Measurements from ENCODE around the gene TEX22.
"Not testable (repeated sequence)": the region's sequence is repeated elsewhere in the genome, so short reads cannot be mapped to it uniquely, and the experiment has no call there.

The TEX22 gene

DNA sequence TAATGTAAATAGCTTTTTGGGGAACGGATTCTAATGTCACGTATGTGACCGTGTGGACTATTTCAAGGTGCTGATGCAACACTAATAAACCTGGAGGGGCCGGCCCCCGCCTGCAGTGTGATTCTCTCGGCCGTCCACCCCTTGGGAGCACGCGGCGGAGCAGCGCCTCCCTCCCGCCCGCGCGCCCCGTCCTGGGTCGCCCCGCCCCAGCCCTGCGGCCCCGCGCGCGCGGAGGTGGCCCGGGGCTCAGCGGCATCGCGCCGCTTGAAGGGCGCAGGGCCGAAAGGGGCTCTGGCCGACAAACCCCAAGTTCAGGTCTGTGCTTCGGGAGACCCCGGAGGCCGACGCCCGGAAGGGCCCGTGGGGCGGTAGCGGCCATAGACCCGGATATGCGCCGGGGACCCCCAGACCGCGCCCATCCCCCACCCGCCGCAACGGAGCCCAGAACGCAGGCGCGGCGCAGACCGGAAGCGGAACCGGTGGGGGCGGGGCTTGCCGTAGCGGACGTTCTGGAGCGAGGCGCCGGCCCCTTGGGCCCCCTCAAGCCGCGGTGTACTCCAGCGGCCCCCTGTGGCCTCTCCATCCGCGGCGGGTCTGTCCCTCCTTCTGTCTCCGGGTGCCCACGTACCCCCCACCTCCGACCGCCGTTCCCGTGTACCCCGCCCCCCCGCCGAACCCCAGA lies at the start of gene TEX22:
Gene TEX22, plus strand, starts transcription at position 495 of the 682 bp plus-strand sequence. CDS start 803 bp downstream, outside the sequence.
- DNase-seq, result peak; percentile 84

DNA sequence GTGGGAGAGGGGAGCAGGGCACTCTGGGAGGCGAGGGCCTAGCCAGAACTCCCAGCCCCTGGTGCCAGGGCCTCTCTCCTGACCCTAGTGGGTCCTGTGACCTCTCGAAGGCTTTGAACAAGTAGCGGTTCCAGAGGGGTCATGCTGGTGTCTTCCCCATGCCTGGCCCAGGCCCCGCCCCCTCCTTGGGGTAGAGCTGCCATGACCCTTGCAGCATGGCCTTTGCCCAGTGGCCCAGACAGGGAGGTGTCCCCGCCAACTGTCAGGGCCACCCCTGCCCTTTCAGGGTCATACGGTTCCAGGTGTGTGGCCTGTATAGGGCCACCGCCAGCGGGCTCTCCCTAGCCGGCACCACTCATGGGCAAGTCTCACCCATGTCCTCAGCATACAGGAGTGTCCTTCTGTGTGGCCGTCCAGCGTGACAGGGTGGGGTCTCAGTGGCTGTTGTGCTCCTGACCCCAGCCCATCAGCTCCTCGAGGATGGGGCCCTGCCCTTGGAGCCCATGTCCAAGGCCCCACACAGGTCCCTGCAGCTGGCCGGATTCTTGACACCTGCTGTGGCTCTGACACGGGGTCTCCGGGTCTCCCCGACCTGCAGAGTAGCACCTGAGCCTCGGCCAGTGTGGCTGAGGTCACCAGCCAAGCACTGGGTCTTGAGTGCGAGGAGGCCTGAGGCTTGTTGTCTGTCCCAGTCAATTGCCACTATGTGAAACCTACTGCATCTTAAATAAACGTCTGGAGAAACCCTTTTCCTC lies 49.2 kb upstream of the TEX22 start:
- DNase-seq, result no peak

GRCh38 chr14:105349992-105350391 lies 48.3 kb upstream of the TEX22 start:
- no peak for DNase-seq

DNA sequence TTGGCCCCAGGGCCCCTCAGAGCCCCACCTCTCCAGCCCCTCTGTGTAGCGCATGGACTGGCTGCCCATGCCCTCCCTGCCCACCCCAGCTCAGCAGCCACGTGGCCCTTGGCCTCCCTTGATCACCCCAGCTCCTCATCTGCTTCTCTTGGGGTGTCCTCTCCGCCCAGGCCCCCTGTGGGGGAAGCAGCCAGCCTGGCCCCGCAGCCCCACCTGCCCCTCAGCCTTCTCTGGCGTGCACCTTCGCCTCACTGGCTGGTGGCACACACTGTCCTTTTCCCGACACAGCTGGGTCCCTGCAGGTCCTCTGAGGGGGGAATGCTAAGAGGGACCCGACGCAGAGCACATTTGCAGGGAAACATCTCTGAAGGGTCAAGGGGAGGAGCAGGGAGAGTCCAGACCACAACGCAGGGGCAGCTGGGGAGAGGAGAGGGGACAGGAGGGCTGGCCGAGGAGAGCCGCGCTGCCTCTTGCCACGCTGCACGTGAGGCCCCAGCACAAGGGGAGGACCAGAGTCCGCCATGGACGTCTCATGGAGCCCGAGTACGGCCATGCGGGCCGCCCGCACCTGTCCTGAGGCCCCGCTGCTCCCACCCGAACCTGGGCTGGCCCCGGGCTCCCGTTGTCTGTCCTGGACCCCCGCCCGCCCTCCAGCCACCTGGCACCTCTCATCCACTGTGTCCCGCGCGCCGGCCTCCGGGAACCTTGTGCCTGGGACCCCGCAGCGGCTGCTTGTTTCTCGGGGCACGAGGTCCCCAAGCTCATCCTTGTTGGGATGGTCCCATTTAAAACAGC lies 47.7 kb upstream of the TEX22 start:
- DNase-seq, result no peak

GRCh38 chr14:105351410-105351809 lies 46.9 kb upstream of the TEX22 start:
- DNase-seq, result no peak

DNA sequence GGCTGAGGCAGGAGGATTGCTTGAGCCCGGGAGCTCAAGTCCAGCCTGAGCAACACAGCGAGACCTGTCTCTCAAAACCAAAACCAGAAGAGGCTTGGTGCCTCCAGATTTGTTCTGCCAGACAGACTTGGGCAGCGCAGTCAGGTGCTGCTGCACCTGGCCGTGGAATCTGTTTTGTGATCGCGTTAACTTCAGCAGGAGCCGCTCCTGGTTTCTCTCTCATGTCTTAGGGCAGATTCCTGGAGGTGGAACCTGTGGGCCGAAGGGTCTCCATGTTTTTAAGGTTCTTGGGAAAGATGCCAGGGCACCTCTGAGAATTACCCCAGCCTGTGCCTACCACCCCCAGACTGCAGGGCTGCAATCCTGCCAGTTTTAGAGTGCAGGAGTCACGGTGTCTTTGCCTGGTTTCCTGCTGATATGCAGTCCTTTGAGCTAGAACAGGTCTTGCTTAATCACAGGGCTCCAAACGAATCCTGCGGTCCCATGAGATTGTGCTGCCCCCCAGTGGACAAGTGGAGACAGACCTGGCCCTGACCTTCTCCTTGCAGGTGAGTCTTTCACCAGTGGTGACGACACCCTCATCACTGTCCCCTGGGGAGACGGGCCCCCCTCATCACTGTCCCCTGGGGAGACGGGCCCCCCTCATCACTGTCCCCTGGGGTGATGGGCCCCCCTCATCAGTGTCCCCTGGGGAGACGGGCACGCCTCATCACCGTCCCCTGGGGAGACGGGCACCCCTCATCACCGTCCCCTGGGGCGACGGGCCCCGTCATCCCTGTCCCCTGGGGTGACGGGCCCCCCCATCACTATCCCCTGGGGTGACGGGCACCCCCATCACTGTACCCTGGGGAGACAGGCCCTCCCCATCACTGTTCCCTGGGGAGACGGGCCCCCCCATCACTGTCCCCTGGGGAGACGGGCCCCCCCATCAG lies 46.2 kb upstream of the TEX22 start:
- peak; percentile 79 for DNase-seq

- DNase-seq, result no peak
Observed at GRCh38 chr14:105353136-105353535, 45.2 kb upstream of the TEX22 start.

DNA sequence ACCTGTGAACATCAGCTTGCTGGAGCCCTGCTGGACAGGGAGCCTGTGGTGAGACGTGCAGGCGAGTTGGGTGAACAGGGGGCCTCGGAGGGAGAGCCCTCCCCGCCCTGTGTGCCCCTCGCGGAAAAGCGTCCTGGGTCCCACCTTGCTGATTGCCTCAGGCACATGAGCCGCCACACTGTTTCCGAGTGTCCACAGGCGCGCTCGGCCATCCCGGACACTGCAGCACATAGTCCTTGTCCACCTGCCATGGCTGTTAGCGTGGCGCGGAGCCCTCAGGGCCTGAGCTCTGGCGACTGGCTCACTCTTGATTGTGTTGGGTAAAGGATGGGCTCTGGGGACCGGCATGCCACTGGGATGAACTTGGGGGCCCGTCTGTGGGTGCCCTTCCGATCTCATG lies 43.8 kb upstream of the TEX22 start:
- DNase-seq, result no peak

GRCh38 chr14:105355049-105355575 lies 43.2 kb upstream of the TEX22 start:
- DNase-seq, result no peak

DNA sequence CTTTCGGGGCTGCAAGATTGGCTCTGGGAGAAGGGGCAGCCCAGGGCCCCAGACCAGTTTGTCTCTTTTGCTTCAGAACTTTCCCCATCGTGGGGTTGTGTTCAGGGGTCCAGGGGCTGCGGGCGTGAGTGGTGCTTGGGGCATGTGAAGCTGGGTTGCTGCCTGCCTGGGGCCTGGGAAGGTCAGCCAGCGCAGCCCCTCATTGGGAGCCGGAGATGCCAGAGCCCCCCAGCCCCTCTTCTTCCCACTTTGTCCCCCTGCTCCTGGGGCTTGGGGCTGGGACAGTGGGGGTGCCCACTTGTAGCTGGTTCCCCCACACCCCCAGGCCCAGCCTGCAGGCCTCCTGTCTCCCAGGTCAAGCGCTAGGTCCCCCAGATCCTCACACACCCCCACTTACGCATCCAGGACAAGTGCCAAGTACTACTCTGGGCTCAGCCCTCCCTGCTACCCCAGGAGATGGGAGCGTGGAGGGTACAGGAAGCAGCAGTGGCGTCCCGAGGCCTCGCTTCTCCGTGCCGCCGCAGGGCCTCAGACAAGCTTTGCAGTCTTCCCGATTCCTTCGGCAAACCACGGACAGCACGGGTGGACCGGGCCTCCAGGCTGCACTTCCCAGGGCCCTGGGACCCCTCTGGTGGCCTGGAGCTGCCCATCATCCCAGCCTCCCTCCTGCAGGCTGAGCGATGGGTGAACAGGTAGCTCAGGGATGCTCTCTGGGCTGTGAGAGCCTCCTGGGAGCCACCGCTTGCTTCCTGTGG lies 42.3 kb upstream of the TEX22 start:
- DNase-seq, result no peak

- DNase-seq, result no peak
Observed at GRCh38 chr14:105356927-105357326, 41.4 kb upstream of the TEX22 start.

DNA sequence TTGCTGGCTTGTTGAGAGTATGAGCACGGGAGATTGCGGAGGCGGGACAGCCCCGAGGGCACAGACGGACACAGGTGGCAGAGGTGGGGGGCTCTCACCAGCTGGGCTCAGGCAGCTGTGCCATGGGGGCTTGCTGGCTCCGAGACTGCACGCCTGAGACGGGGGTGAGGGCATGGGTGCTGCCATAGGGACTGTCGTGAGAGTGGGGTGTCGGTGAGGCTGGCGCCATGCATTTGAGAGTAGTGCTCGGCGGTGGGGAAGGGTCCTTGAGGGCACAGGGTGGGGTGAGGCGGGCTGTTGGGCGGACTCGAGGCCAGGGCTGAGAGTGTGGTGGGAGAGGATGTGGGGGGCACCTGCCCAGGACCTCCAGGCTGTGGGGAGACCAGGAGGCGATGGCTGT lies 40.7 kb upstream of the TEX22 start:
- DNase-seq, result no peak

DNA sequence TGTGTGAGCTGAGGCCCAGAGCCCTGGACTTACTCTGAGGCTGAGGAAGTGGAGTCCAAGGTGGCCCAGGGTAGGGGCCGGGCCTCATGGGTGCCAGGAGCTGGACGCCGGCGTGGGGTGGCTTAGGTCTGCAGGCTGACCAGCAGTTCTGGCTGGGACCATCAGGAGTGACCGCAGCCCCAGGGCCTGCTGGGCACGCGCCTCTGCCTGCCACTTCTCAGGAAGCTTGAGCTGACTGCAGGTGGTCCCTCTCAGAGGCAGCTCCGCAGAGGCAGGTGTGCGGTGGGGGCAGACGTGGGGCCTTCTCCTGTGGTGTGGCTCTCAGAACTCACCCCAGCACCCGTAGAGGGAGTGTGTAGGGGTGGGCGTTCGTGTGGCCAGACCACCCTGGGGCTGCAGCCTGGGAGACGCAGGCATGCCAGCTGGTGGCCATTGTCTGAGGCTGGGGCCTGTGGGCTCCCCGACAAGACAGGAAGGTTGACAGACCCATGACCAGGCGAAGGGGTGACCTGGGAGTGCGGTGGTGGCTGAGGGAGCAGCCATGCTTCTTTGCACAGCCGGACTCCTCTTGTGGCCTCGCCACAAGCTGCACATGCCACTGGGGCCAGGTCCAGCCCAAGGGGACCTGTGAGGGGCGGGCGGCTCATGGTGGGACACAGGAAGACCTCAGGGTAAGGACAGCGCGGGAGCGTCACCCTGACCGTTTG lies 40.0 kb upstream of the TEX22 start:
- DNase-seq, result no peak

GRCh38 chr14:105358943-105359342 lies 39.4 kb upstream of the TEX22 start:
- DNase-seq, result no peak

DNA sequence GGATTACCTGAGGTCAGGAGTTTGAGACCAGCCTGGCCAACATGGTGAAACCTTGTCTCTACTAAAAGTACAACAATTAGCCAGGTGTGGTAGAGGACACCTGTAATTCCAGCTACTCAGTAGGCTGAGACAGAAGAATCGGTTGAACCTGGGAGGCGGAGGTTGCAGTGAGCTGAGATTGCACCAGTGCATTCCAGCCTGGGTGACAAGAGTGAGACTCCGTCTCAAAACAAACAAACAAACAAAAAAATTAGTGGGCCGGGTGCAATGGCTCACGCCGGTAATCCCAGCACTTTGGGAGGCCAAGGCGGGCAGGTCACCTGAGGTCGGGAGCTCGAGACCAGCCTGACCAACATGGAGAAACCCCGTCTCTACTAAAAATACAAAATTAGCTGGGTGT lies 36.9 kb upstream of the TEX22 start:
- not testable (repeated sequence) for DNase-seq

DNA sequence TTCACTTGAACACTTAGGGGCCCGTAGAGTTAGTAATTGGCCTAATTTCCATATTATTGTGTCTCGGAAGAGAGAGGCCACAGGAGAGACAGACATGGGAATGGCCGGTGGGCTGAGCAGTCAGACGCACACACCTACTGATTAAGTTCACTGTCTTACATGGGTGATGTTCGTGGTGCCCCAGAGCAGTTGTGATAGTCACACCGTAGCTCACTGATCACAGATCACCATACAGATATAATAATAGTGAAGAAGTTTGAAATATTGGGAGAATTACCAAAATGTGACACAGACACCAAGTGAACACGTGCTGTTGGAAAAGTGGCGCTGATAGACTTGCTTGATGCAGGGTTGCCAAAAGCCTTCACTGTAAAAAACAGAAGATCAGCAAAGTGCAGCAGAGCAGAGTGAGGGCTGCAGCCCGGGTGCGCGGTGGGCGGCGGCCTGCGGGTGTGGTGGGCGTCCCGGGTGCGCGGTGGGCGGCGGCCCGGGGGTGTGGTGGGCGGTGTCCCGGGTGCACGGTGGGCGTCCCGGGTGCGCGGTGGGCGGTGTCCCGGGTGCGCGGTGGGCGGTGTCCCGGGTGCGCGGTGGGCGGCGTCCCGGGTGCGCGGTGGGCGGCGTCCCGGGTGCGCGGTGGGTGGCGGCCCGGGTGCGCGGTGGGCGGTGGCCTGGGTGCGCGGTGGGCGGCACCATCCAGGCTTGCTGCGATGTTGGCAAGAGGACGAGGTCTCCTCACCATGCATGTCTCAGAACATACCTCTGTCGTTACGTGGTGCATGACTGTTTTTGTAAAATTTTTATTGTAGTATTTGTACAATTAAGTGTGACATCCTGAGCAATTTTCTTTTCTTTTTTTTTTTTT lies 34.3 kb upstream of the TEX22 start:
- DNase-seq, result peak; percentile 36

- no peak for DNase-seq
Observed at GRCh38 chr14:105365101-105365500, 33.2 kb upstream of the TEX22 start.

DNA sequence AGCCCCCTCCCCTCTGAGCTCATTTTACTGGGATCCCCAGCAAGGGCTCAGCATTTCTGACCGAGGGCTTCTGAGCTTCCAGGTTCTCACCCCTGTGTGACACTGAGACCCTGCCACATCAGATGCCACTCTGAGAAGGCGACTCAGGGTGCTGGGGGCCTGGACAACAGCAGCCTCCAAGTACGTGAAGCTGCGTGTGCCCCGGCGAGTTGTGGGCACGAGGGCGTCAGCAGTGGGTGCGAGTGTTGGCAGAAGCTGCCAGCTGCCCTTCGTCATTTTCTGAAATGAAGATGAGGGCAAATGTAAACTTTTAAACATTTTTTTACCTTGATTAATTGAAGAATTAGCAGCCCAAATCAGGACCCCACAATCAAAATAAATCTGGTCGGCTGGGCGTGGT lies 32.7 kb upstream of the TEX22 start:
- DNase-seq, result no peak

DNA sequence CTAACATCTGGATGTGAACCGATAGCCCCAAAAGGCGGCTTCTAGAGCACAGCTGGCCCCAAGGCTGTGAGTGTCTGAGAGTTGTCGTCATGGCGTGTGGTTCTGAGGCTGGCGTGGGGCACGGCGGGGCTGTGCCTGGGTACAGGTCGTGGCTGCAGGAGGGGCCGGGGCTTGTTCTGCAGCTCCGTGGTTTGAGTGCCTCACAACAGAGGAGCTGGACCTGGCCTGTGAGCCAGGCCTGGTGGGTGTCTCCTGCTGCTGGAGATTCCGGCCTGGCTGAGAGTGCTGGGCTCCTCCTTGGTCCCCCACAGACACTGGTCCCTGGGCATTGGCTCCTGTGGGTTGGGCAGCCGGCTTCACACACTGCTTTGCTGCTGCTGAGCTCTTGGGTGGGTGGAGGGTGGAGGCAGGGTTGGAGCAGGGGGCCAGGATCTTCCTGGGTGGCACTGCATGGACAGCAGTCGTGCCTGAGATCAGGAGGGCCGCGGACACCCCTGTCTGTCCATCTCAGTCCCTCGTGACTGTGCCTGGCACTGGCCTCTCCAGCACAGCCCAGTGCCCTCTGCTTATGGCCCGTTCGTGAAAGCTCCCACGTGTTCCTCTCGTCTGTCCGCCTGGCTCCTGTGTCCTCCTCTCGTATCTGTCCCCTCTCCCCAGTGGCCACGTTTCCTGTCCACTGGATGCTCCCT lies 31.8 kb upstream of the TEX22 start:
- DNase-seq, result no peak

All from activated effector memory CD4-positive, alpha-beta T cell treated with Interleukin-2 at 50 U/mL for 16 hours (primary cell).